OCI-LY1 (cell line): ENCODE results near the gene ZP2.

Experiments used
- H2AFZ ChIP-seq: fragments of 200-600 bp; sonication (generic), shearing (Covaris generic); 2 replicates; pipeline ENCODE4 v1.6.0; 2014; ENCODE audit warnings: antibody characterized with exemption, mild to moderate bottlenecking, low read length
- H3F3A ChIP-seq: fragments of 200-600 bp; sonication (generic), shearing (Covaris generic); 2 replicates; pipeline ENCODE4 v1.6.0; 2014; ENCODE audit warnings: mild to moderate bottlenecking, antibody characterized with exemption, low read length, moderate library complexity; ENCODE audit not compliant: insufficient read depth
- H3K27ac ChIP-seq: fragments of 200-600 bp; sonication (generic); 2 replicates; pipeline ENCODE4 v1.5.1; 2014; ENCODE audit warnings: low read length, mixed run types, mild to moderate bottlenecking, low read depth; ENCODE audit not compliant: poor library complexity, severe bottlenecking
- H3K27me3 ChIP-seq: fragments of 200-600 bp; sonication (generic); 2 replicates; pipeline ENCODE4 v1.6.0; 2014; ENCODE audit warnings: antibody characterized with exemption, mild to moderate bottlenecking, low read length, moderate library complexity; ENCODE audit not compliant: insufficient read depth
- H3K36me3 ChIP-seq: fragments of 200-600 bp; sonication (generic); 2 replicates; pipeline ENCODE4 v1.6.1; 2014; ENCODE audit warnings: mild to moderate bottlenecking, antibody characterized with exemption, low read length, moderate library complexity, mixed read lengths; ENCODE audit not compliant: insufficient read depth
- H3K4me1 ChIP-seq: fragments of 200-600 bp; sonication (generic); 2 replicates; pipeline ENCODE4 v1.5.1; 2014; ENCODE audit warnings: mild to moderate bottlenecking, low read length, moderate library complexity; ENCODE audit not compliant: insufficient read depth, severe bottlenecking
- H3K4me2 ChIP-seq: fragments of 200-600 bp; sonication (generic), shearing (Covaris generic); 2 replicates; pipeline ENCODE4 v1.6.1; 2014; ENCODE audit warnings: low read length
- H3K4me3 ChIP-seq: fragments of 200-600 bp; sonication (generic); 2 replicates; pipeline ENCODE4 v1.5.1; 2014; ENCODE audit warnings: low read length, low read depth, mild to moderate bottlenecking, mixed read lengths; ENCODE audit not compliant: poor library complexity, severe bottlenecking
- H3K79me2 ChIP-seq: fragments of 200-600 bp; shearing (Covaris generic); 2 replicates; pipeline ENCODE4 v1.6.1; 2016; ENCODE audit warnings: mixed run types, low read length, mixed read lengths; ENCODE audit not compliant: insufficient read depth
- H3K9ac ChIP-seq: fragments of 200-600 bp; sonication (generic), shearing (Covaris generic); 2 replicates; pipeline ENCODE4 v1.6.1; 2014; ENCODE audit warnings: mild to moderate bottlenecking, low read length, mixed read lengths
- H3K9me2 ChIP-seq: fragments of 200-600 bp; sonication (generic), shearing (Covaris generic); 2 replicates; pipeline ENCODE4 v1.6.1; 2014; ENCODE audit warnings: low read depth, mild to moderate bottlenecking, low read length, mixed read lengths
- H3K9me3 ChIP-seq: fragments of 200-600 bp; shearing (Covaris generic); 2 replicates; pipeline ENCODE4 v1.6.1; 2014; ENCODE audit warnings: low read length, mixed read lengths
- H4K20me1 ChIP-seq: fragments of 200-600 bp; sonication (generic), shearing (Covaris generic); 2 replicates; pipeline ENCODE4 v1.6.0; 2016; ENCODE audit warnings: mild to moderate bottlenecking, low read length; ENCODE audit not compliant: insufficient read depth
- EZH2 ChIP-seq: fragments of 200-600 bp; sonication (generic), shearing (Covaris generic); IDR thresholded peaks from 2 replicates; pipeline ENCODE4 v1.8.0; 2017; ENCODE audit warnings: borderline replicate concordance, mixed run types, mild to moderate bottlenecking, antibody characterized with exemption, low read length, moderate library complexity, mixed read lengths
- TF ChIP-seq, protein P1 (sequence below): fragments of 200-600 bp; sonication (generic), shearing (Covaris generic); IDR thresholded peaks from 2 replicates; pipeline ENCODE4 v1.5.1; 2017; ENCODE audit warnings: mild to moderate bottlenecking, antibody characterized with exemption, low read length, moderate library complexity, mixed read lengths

ZP2 gene

DNA sequence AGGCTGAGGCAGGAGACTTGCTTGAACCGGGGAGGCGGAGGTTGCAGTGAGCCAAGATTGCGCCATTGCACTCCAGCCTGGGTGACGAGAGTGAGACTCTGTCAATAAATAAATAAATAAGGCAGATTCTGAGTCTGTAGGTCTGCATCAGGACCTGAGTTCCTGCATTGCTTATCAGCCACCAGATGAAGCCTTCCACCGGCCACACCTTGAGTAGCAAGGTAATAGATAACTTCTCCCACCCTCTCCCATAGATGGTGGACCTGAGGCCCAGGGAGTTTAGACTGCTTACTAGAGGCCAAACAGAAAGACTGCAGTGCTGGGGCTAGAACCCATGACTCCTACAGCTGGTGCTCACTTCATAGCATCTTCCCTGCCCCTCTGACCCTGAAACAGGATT lies 22.1 kb downstream of the ZP2 start:
- Histone ChIP-seq H3K9ac (no peak overlapping the region), H2AFZ (no peak overlapping the region), H3K27ac (no peak overlapping the region), H3F3A (no peaks in the 10 kb centered on the region), H3K79me2 (no peaks in the 10 kb centered on the region), H3K4me3 (no peak overlapping the region), H3K9me2 (no peaks in the 10 kb centered on the region), H3K36me3 (peaks cover under 1% of the 10 kb centered on the region; the same call in 1 of the 2 replicates), H3K4me1 (no peaks in the 10 kb centered on the region), H3K4me2 (no peak overlapping the region), H3K27me3 (no peaks in the 10 kb centered on the region; the same call in 1 of the 2 replicates), H3K9me3 (peaks cover 13% of the 10 kb centered on the region; the same call in 1 of the 2 replicates), H4K20me1 (no peaks in the 10 kb centered on the region)
- no peak for TF ChIP-seq EZH2
- TF ChIP-seq, protein P1, sequence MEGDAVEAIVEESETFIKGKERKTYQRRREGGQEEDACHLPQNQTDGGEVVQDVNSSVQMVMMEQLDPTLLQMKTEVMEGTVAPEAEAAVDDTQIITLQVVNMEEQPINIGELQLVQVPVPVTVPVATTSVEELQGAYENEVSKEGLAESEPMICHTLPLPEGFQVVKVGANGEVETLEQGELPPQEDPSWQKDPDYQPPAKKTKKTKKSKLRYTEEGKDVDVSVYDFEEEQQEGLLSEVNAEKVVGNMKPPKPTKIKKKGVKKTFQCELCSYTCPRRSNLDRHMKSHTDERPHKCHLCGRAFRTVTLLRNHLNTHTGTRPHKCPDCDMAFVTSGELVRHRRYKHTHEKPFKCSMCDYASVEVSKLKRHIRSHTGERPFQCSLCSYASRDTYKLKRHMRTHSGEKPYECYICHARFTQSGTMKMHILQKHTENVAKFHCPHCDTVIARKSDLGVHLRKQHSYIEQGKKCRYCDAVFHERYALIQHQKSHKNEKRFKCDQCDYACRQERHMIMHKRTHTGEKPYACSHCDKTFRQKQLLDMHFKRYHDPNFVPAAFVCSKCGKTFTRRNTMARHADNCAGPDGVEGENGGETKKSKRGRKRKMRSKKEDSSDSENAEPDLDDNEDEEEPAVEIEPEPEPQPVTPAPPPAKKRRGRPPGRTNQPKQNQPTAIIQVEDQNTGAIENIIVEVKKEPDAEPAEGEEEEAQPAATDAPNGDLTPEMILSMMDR, result no peak

DNA sequence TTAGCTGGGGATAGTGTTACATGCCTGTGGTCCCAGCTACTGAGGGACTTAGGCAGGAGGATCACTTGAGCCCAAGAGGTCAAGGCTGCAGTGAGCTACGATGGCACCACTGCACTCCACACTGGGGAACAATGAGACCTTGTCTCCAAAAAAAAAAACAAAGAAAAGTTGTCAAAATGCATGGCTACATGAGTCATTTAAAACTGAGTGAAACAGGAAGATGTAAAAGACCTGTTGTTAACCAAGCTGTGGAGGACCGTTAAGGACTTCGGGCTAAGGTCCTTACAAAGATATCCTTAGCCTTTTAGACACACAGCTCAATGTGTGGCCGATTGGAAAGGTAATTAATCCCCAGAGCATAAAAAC lies 25.1 kb downstream of the ZP2 start:
- H3K36me3 ChIP-seq, result peaks cover 15% of the 10 kb centered on the region
- H3K9me2 ChIP-seq, result no peaks in the 10 kb centered on the region
- no peaks in the 10 kb centered on the region for H3K79me2 ChIP-seq
- peaks cover 9% of the 10 kb centered on the region; the same call in 1 of the 2 replicates for H3K9me3 ChIP-seq
- no peaks in the 10 kb centered on the region for H3F3A ChIP-seq
- H3K27me3 ChIP-seq, result no peaks in the 10 kb centered on the region; the same call in 1 of the 2 replicates
- H3K4me2 ChIP-seq, result no peak overlapping the region
- no peak for TF ChIP-seq EZH2
- TF ChIP-seq, protein P1, result no peak
- H4K20me1 ChIP-seq, result no peaks in the 10 kb centered on the region
- no peaks in the 10 kb centered on the region for H3K4me1 ChIP-seq
- H2AFZ ChIP-seq, result no peak overlapping the region
- no peak overlapping the region for H3K27ac ChIP-seq
- no peak overlapping the region for H3K9ac ChIP-seq
- H3K4me3 ChIP-seq, result no peak overlapping the region

DNA sequence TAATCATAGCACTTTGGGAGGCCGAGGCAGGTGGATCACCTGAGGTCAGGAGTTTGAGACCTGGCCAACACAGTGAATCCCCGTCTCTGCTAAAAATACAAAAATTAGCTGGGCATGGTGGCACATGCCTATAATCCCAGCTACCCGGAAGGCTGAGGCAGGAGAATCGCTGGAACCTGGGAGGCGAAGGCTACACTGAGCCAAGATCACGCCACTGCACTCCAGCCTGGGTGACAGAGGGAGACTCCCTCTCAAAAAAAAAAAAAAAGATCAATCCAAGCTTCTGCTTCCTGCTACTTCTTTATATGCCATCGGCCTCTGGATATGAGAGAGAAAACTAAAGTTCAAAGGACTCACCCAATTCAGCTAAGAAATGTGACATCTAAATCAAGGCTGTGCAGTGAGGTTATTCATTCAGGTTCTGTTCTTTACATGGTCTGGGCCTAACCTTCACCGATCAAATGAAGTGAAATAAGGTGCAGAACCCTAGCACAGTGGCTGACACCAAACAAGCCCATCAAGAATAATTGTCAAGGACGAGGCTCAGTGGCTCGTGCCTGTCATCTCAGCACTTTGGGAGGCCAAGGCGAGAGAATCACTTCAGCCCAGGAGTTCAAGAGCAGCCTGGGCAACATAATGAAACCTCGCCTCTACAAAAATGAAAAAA lies 25.6 kb downstream of the ZP2 start:
- Histone ChIP-seq H3K9me2 (no peaks in the 10 kb centered on the region), H3K79me2 (no peaks in the 10 kb centered on the region), H3K4me3 (no peak overlapping the region), H3K4me2 (no peak overlapping the region), H3K4me1 (no peaks in the 10 kb centered on the region), H3K9ac (no peak overlapping the region), H2AFZ (no peak overlapping the region), H4K20me1 (no peaks in the 10 kb centered on the region), H3K9me3 (peaks cover 9% of the 10 kb centered on the region; the same call in 1 of the 2 replicates), H3K27ac (no peak overlapping the region), H3F3A (no peaks in the 10 kb centered on the region), H3K36me3 (peaks cover 20% of the 10 kb centered on the region), H3K27me3 (no peaks in the 10 kb centered on the region; the same call in 1 of the 2 replicates)
- TF ChIP-seq EZH2, result no peak
- TF ChIP-seq, protein P1, result no peak
